NT2/D1 (cell line): ENCODE data around the gene ABCF1.

Source experiments
- DNase-seq: peaks from one replicate; pipeline ENCODE4 v3.0.0-alpha.2; 2011; ENCODE audit warnings: low read depth, low spot score
- H3K27me3 ChIP-seq: 2 replicates; pipeline ENCODE4 v1.6.0; 2011; ENCODE audit warnings: mild to moderate bottlenecking; ENCODE audit not compliant: insufficient read length, insufficient read depth
- H3K36me3 ChIP-seq: 2 replicates; pipeline ENCODE4 v1.6.1; 2011; ENCODE audit warnings: mild to moderate bottlenecking, low read length, mixed read lengths; ENCODE audit not compliant: insufficient read depth, insufficient read length
- H3K4me1 ChIP-seq: 2 replicates; pipeline ENCODE4 v1.5.1; 2011; ENCODE audit not compliant: insufficient read depth, insufficient read length
- H3K4me3 ChIP-seq: 2 replicates; pipeline ENCODE4 v1.5.1; 2011; ENCODE audit warnings: low read depth; ENCODE audit not compliant: insufficient read length
- H3K9ac ChIP-seq: 2 replicates; pipeline ENCODE4 v1.6.0; 2011; ENCODE audit warnings: low read depth; ENCODE audit not compliant: insufficient read length
- H3K9me3 ChIP-seq: 2 replicates; pipeline ENCODE4 v1.5.1; 2011; ENCODE audit warnings: mild to moderate bottlenecking, low read length; ENCODE audit not compliant: insufficient read depth
- SUZ12 ChIP-seq: IDR thresholded peaks from 2 replicates; pipeline ENCODE4 v1.6.1; 2011; ENCODE audit not compliant: insufficient read length, insufficient read depth; ENCODE audit errors: extremely low read depth
- YY1 ChIP-seq: IDR thresholded peaks from 2 replicates; pipeline ENCODE4 v1.6.1; 2011; ENCODE audit not compliant: insufficient read length, insufficient read depth
- ZNF274 ChIP-seq: IDR thresholded peaks from 2 replicates; pipeline ENCODE4 v1.6.1; 2011; ENCODE audit warnings: mild to moderate bottlenecking, low read depth, low read length

The ABCF1 gene

GRCh38 chr6:30560930-30561329 lies 10.3 kb upstream of the ABCF1 start:
- H3K9me3 ChIP-seq, result no peaks in the 10 kb centered on the region

DNA sequence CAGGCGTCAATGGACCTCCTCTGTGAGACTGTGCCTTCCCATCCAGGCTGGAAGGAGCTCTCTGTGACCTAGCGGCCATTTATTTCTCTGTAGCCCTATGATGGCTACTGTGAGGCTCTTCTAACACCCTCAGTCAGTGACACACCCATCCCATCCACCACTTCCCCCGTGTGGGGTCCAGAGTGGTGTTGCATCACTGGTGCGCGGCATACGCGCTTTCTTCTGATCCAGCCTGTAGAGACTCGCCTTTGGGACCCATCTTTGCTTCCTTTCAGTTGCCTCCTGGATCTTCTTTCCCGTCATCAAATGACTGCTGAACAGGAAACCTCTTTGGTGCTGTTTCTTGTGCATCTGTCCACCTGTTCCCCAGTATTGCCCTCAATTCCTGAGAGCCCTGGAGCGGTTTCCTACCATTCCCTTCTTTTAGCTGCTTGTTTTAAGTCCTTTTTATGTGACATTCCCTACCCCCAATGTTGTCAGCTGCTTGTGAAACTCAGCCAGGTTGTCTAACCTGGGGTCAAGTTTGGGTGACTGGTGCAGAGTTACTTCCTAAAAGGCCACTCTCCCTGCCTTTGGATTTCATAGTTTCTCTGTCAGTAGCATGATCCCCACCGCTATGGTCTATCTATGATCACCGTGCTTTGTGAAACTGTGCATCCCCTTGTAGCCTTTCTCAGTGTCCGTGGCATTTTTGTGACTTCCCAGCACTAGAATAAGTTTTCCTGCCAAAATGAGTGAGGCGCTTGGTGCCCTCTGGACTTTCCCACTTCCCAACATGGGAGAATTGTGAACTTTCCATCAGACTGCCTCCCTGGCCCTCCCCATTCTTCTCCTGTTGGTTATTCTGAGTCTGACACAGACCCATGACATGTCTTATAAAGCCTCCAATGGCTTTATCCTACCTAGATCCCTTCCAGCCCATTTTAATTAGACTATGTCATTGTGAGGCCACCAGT lies 8.5 kb upstream of the ABCF1 start:
- Histone ChIP-seq H3K9me3 (no peaks in the 10 kb centered on the region), H3K9ac (no peak overlapping the region), H3K4me3 (no peak overlapping the region), H3K4me1 (no peaks in the 10 kb centered on the region), H3K36me3 (peaks cover 32% of the 10 kb centered on the region), H3K27me3 (no peaks in the 10 kb centered on the region)
- TF ChIP-seq YY1 (no peak), SUZ12 (no peak), ZNF274 (no peak)
- no peak for DNase-seq

More at GRCh38 chr6:30560930-30561329, 10.3 kb upstream of the ABCF1 start:
- H3K4me3 ChIP-seq, result no peak overlapping the region
- H3K4me1 ChIP-seq, result no peaks in the 10 kb centered on the region
- TF ChIP-seq SUZ12 (no peak), YY1 (no peak), ZNF274 (no peak)
- peaks cover 32% of the 10 kb centered on the region for H3K36me3 ChIP-seq
- no peaks in the 10 kb centered on the region for H3K27me3 ChIP-seq
- DNase-seq, result no peak
- no peak overlapping the region for H3K9ac ChIP-seq

DNA sequence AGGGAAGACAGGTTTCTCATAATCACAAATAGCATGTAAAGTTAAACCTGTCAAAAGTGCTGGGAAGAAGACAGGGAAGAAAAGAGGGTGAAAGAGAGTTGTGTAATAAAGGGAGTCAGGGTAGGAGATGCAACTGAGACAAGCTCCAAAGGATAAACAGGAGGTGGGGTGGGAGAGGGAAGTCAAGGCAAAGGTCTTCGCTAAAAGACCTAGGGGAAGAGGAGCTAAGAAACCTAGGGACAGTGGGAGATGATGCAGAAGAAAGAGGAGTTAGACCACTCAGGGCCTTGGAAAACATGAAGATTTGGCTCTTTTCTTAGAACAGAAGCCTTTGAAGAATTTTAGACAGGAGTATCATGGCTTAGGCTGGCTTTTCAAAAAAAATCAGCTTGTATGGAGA lies 7.1 kb upstream of the ABCF1 start:
- DNase-seq, result no peak
- no peak overlapping the region for H3K9ac ChIP-seq
- no peaks in the 10 kb centered on the region for H3K9me3 ChIP-seq
- TF ChIP-seq SUZ12 (no peak), ZNF274 (no peak), YY1 (no peak)
- no peaks in the 10 kb centered on the region for H3K27me3 ChIP-seq
- no peaks in the 10 kb centered on the region for H3K4me1 ChIP-seq
- H3K36me3 ChIP-seq, result peaks cover 28% of the 10 kb centered on the region
- no peak overlapping the region for H3K4me3 ChIP-seq

DNA sequence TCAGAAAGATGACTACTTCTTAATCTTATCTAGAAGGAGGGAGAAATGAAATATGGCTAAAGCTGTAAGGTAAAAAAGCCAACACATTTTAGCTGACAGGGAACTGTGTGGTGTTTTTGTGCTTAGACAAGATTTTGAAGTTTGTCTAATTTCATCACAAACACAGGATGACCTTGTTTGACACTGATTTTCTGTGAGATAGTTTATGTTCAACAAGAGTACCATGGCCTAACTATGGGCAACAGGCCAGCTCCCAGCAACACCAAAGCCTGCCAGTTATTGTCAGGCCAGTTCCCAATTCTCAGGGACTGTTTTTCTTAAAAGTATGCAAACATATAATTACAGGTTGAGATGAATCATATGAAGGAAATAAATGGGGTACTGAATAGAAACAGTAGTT lies 5.5 kb upstream of the ABCF1 start:
- Histone ChIP-seq H3K4me1 (no peaks in the 10 kb centered on the region), H3K27me3 (peaks cover 9% of the 10 kb centered on the region), H3K9me3 (no peaks in the 10 kb centered on the region), H3K36me3 (peaks cover 22% of the 10 kb centered on the region), H3K9ac (no peak overlapping the region), H3K4me3 (no peak overlapping the region)
- TF ChIP-seq YY1, result no peak
- TF ChIP-seq SUZ12, result no peak
- TF ChIP-seq ZNF274, result no peak
- DNase-seq, result no peak

GRCh38 chr6:30568245-30568644 lies 3.0 kb upstream of the ABCF1 start:
- Histone ChIP-seq H3K36me3 (peaks cover 13% of the 10 kb centered on the region), H3K9ac (no peak overlapping the region), H3K4me1 (no peaks in the 10 kb centered on the region), H3K4me3 (no peak overlapping the region), H3K9me3 (no peaks in the 10 kb centered on the region), H3K27me3 (peaks cover 12% of the 10 kb centered on the region)
- TF ChIP-seq ZNF274 (no peak), YY1 (no peak), SUZ12 (no peak)
- no peak for DNase-seq

DNA sequence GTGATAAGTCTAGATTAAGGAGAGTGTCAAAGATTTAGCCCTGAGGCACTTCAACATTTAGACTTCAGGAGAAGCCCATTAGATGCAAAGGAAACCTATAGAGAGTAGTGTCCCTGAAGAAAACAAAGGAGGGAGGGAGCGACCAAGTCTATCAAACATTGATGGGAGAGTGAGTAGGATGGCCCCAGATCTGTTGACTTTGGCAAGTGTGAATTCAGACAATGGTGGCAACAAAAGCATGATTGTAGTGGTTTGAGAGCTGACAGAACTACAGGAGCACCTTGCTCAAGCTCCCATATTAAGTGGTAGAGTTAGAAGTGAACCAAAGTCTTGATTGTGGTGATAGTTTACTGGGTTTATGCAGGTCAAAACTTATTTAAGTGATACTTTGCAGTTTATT lies 979 bp upstream of the ABCF1 start:
- no peaks in the 10 kb centered on the region for H3K4me1 ChIP-seq
- peaks cover 12% of the 10 kb centered on the region for H3K27me3 ChIP-seq
- no peak overlapping the region for H3K9ac ChIP-seq
- DNase-seq, result no peak
- no peaks in the 10 kb centered on the region for H3K9me3 ChIP-seq
- no peak for TF ChIP-seq SUZ12
- no peak for TF ChIP-seq ZNF274
- TF ChIP-seq YY1, result no peak
- H3K4me3 ChIP-seq, result peak overlapping the region; percentile 83
- H3K36me3 ChIP-seq, result peaks cover 26% of the 10 kb centered on the region

DNA sequence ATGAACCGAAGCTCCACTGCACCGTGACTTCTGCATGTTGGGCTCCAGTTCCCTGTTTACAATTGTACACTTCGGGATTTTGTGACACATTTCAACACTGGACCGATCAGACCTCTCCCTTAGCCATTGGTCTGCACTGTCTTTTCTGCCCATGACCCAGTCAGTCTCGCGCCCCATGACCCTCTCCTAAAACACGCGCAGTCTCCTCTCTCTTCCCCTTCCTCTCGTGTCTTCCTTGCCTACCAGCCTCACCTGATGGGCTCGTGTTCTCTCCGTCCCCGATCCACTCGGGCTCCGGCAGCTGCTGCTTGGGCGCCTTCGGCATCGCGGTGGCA lies 535 bp upstream of the ABCF1 start:
- Histone ChIP-seq H3K27me3 (peaks cover 12% of the 10 kb centered on the region), H3K9me3 (no peaks in the 10 kb centered on the region), H3K36me3 (peaks cover 31% of the 10 kb centered on the region), H3K9ac (peak overlapping the region; percentile 86), H3K4me1 (no peaks in the 10 kb centered on the region), H3K4me3 (peak overlapping the region; percentile 83)
- TF ChIP-seq ZNF274 (no peak), SUZ12 (no peak), YY1 (no peak)
- no peak for DNase-seq

GRCh38 chr6:30571762-30572082 lies 480 bp downstream of the ABCF1 start:
- TF ChIP-seq YY1 (no peak), ZNF274 (no peak)
- no peak for DNase-seq
- H3K36me3 ChIP-seq, result peaks cover 35% of the 10 kb centered on the region
- H3K9me3 ChIP-seq, result no peaks in the 10 kb centered on the region
- peak overlapping the region; percentile 83 for H3K4me3 ChIP-seq
- peaks cover 12% of the 10 kb centered on the region for H3K27me3 ChIP-seq
- peak overlapping the region; percentile 96 for H3K9ac ChIP-seq
- no peaks in the 10 kb centered on the region for H3K4me1 ChIP-seq
